GM19455 (cell line): ENCODE measurements around the gene PRKCE.

Experiments
- ATAC-seq: cut with Tn5 transposase; IDR thresholded peaks from one replicate; pipeline ENCODE4 v1.9.1; 2021; ENCODE audit not compliant: unreplicated experiment

Gene PRKCE

DNA sequence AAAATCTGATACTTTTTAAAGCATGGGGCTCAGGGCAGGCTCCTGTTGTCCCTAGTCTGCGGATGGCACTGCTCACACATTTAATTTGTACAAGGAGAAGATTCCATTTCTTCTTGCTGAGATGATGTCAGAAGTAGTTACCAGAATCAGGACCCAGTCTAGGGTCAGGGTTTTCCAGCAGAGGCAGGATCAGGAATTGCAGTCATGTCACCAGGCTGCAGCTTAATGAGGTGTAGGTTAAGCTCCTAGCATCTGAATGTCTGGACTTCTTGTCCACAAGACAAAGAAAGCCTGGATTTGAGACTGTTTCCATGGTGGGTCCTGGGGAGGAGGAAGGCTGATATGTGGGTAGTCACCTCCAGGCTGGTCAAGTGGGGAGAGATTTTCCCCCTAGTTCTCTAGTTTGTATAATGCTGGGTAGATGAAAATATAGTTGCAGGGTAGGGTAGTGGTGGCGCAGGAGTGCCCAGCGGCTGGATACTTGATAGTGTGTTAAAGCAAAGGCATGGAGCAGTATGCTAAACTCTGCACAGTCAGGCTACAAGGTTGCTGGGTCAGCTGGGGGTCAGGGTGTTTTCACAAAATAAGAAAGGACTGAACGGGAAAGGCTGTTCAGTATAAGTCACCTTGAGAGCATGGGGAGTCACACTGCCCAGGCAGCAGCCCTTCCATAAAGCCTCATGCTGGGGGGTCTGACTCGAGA, 148.4 kb downstream of the PRKCE start:
- ATAC-seq = no peak

DNA sequence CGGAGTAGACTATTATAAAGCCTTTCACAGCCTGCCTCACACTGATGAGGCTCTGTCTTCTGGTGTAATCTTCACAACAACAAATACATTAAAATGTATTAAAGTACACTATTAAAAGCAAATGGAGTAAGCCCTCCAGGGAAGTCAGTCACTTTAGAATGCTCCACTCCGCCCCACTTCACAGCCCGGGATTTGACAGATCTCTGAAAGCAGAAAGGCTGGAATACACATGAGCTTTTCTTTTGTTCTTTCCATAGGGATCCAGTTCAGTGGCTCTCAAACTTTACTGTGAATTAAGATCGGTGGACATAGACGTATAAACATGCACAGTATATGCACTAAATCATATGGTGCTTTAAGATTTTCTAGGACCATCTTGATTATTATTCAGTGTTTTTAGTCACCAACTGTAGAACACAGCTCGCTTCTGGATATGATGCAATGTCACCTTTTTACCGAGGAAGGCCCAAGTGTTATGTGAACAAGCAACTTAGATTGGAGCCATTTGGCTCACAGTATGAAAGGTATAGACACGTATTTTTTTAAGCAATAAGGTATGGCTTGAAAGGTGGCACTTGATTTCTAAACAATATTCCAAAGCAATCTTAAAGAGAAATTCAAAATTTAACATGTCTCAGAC, 151.1 kb downstream of the PRKCE start:
- no peak for ATAC-seq

DNA sequence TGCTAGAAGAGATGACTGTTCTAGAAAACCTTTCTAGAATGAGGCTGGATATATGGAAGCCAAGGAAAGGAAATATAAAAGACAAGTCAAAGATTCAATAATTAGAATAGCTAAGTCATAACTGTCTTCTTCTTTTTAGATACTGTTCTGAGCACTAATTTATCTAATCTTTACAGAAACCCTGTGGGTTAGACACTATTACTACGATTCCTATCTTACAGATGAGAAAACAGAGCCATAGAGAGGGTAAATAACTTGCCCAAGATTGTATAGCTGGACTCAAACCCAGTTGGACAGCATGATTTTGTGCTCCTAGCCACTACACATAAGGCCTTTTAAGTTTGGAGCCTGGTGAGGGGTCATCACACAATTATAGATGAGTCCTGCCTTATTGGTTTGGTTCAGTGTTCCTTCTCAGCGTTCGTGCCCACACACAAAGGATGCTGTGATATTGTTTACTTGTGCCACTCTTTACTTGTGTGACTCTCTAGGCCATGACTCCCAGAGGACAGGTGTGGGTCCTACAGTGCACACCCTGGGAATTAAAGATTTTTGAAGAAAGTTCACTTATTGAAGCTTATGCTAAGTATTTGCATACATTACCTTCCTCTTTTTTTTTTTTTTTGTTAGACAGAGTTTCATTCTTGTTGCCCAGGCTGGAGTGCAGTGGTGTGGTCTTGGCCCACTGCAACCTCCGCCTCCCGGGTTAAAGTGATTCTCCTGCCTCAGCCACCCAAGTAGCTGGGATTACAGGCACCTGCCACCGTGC, 153.7 kb downstream of the PRKCE start:
- no peak for ATAC-seq

DNA sequence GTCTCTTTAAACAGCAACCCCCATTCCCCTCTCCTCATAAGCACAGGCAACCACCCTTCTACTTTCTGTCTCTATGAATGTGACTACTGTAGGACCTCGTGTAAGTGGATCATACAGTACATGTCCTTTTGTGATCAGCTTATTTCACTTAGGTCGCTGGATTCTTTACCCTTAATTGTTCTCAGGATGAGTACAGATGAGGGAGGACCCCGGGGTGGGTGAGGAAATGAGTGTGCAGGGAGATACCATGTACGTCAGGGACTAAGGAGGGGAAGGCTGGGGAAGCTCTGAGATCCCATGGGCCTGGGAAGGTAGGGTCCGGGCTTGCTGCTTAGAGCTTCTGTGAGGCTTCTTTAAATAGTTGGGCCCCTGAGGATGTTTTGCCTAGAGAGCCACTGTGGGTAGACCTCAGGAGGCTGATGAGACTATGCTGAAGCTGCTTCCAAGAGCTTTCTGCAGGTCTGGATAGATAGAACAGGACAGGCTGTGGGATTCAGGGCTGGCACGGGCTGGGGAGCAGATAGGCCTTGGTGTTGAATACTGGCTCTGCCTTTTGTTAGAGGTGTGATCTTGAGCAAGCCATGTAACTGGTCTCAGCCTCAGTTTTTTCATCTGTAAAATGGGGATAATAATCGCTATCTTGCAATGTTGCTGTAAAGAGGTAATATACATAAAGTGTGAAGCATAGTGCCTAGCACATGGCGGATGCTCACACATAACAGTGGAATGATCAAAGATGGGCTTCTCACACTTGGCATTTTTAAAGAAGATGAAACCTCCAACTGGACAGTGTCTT, 155.3 kb downstream of the PRKCE start:
- ATAC-seq = no peak

DNA sequence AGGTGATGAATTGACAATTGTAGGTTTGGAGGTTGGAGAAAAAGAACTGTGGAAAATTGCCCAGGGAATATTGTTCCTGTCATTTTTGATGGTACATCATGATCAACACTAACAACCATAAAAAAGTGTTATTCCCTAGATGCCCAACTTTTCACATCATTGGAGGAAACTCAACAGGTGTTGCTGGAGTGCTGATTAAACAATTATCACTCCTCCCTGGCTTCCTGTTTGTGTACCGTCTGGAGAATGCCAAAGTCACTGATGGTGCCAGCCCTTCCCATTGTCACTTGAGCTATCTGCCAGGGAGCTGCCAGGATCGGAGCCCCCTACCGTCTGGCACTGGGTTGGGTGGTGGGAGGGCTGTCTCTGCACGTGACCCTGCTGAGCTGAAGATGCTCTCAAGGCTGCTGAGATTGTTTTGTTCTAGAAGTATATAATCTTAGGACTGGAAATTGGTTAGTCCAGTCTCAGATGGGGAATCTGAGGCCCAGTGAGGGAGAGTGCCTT, 156.9 kb downstream of the PRKCE start:
- no peak for ATAC-seq

DNA sequence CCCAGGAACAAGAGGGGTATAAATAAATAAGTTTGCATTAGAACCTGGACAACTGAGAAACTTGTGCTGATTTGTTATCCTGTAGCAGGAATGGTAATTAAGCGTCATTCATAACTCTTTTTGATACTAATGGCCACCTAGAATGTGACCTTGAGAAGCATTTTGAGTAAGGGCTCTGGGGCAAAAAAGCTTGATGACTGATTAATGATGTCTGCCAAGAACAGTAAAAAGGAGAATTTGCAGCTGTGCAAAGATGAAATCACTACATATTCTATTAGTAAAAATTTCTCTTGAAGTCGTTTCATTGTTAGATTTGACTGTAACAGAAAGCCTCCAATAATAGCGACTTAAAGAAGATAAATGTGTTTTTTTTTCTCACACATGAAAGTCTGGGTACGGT, 157.7 kb downstream of the PRKCE start:
- ATAC-seq = no peak

DNA sequence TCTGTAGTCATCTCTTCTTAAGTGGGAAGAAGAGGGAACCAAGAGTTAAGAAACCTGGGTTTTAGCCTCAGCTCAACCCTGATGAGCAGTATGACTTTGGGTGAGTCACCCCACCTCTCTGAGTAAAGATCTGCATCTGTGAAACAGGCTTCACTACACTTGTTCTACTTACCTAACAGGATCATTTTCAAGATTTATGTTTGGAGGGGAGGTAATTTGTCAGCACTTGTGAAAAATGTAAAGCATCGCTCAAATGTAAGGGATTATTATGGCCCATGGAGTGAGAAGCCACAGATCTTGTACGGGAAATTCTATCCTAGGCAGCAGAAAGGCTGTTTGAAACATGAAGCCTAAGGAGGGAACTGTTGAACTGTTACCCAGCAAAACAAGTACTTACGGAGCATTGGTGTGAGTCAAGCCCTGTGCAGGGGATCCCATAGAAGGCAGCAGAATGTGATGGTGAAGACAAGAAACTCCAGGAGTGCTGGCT, 160.6 kb downstream of the PRKCE start:
- no peak for ATAC-seq

DNA sequence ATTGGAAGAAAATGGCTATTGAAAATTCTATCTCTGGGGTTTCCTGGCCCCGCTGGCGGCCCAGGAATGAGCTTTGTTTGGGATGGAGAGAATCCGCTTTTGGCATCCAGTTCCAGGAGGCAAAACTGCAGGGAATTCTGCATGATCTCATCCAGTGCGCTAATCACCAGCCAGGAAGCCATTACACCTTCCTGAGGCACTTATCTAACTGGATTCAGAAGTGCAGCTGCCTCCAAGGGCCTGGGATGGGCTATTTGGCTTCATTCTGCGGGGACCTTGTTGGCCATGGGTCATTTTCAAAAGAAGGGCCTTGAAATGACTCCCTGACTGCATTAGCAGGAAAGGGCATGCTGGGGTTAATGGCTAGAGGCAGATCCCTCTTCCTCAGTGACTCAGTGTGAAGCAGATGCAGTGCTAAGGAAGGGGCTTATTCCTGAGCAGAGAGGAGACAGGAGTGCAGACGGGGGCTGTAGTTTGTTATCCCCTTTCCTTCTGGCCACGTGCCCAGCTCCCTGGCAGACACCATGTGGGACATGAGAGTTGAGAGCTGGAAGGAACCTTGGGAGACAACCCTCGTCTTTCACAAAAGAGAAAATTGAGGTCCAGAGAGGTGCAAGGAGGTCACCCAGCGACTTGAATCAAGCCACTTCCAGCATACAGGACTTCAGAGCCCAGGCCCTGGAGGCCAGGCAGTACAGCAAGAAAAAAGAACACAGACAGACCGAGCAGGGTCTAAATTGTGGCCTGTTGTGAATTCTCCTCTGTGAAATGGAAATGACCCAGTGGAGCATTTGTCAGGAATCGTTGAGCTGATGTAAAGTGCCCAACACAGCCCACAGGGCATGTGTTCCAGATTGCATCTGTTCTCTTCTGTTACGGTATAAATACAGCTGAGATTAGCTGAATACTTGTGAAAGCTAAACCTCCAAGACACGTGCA, 161.8 kb downstream of the PRKCE start:
- ATAC-seq = no peak

DNA sequence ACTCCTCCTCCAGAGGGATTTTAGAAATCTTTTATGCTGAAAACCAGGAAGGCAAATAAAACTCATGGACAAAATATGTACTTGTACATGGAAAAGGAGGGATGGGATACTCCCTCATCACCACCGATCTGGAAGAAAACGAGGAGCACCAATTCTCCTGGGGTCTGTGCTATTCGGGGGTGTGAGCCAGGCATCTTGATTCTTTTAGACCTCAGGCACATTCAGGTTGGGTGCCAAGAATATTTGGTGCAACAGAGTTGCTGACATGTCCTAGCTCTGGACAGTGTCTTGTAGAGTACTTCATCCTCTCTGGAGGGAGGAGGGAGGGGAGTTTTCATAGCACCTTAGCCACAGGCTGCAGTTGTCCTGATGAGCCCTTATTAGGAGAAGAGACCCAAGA, 163.0 kb downstream of the PRKCE start:
- ATAC-seq = no peak

DNA sequence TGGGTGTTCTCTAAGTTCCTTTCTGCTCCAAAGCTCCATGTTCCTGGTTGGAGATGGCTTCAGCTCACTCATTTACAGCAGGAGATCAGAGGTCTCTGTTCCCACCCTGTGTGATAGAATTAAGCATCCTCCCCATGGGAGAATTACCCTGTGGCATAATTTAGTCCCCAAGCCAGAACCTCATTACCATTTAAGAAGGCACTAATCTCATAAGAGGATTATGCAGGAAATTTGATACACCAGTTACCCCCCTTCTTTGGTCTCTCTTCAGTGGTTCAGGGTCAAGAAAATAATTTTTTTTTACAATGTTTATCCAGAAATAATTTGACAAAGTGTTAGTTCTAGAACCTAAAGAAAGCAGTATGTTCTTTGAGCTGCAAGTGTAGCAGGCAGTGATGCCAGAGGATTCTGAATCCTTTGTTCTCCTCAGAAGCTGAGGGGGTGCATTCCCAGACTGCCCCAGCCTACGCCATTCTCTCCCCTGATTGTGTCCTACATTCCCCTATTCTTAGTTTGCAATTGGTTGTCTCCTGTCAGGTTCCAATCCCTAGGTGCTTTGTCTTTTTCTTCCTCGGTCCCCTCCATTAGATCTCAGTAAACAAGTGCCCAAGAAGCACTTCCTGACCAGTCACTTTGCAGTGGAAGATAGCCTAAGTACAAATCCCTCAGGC, 163.6 kb downstream of the PRKCE start:
- ATAC-seq = no peak

DNA sequence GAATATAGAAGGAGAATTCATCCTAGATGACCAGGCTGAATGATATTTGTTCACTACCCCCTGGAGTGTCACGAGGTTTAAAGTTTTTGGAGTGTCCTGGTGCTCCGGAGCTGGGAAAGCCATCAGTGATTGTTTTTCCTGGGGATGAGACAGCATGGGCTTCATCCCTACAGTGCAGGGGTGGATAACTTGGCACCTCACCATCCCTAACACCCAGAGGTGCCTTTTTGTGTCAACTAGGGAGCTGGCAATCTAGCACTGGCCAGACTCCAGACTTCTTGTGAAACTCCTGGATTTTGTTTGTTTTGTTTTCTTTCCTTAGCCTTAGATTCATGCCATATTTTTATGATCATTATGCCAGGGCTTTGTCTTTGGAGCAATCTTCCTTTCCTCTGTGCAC, 164.8 kb downstream of the PRKCE start:
- no peak for ATAC-seq

DNA sequence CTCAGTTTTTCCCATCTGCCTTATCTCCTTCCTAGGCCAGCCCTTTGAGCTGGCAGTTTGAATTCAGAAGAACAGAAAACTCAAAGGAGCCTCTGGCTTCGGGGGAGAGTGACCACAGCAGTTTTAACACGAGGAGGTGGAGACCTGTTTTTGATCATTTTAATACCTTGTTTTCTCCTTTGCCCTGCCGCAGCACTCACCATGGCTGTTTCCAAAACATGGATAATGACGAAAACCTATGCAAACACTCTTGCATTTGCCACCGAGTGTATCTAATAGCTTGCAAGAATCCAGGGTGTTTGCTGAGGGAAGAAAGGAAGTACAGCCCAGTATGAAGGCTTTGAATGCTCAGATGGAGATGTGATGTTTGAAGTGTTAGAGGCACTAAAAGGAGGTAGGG, 167.1 kb downstream of the PRKCE start:
- ATAC-seq = no peak

DNA sequence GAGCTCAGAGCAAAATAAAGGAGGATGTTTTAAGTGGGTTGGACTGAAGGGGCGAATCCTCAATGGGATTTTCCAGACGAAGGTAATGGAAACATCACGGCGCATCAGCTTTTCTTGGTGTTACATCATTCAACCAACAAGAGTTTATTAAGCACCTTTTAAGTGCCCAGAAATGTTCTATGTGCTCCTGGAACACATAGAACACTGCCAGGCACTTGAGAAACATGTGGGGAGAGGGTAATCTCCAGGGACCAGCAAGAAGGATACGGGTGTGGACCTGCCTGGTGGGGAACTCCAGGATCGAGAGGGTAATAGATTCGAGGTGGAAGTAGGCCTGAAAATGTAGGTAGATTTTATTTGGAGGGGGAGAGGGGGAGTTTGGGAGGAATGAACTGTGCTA, 168.6 kb downstream of the PRKCE start:
- no peak for ATAC-seq

DNA sequence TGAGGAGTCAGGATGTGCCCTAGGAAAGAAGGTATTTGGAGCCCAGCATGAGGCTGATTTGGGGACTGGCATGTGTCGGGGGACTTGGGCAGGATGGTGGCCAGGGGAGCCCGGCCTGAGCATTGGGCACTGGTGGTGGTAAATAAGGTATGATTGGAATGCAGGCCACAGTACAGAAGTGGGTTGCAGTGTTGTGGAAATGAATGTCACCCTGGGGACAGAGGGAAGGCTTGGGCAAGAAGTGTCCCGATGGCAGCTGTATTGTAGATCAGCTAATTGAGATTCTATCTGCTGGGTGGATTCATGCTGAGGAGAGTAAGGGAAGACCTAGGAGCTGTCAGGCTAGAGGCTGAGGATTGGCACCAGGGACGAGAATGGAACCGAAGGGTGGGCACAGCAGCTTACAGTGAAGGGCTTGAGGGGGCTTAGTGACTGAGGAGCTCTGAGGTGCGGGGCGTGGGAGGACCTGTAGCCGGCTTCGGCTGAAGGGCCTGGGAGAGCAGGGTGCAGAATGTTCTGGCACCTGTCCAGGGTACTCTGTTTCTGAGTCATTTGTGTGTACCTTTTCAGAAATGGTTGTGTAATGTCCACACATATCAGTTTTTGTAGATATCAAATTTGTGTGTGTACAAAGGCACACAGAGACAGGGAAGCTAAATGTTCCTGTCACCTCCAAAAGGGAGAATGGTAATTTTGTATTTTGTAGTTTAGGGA, 170.2 kb downstream of the PRKCE start:
- no peak for ATAC-seq

DNA sequence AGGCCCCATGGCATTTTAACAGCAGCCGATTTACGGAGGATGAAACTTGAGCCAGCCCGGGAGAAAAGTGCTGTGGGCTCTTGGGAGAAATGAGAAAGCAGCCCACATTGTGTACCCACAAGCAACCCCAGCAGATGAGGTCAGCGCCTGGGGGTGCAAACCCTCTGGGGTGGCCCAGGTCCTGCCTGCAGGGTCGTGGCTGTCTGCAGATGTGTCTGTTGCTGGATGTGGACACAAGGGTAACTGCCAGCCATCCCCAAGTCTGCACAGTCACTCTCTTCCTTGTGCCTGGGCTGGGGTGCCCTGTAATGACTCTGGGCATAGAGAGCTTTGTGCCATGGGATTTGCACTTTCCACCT, 170.8 kb downstream of the PRKCE start:
- no peak for ATAC-seq

DNA sequence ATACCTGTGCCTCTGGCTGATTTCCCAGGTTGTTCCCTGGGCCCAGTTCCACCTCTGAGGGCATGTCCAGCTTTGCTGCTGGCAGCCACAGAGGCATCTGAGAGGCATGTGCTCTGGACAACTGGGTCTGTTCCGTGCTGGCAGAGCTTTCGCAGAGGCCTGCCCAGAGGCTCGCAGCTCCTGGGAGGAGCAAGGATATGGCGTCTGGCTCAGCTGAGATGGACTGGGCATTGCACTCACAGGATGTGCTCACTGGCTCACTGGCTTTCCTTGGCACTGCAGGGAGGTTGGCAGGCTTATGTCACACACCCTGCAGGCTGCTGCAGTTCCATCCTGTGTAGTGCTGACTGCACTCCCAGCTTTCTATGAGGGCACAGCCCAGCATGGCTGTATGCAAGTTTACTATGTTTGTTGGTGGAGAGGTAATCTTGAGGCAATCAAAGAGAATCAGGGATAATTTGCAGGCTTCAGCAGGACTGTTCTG, 172.3 kb downstream of the PRKCE start:
- ATAC-seq = no peak

DNA sequence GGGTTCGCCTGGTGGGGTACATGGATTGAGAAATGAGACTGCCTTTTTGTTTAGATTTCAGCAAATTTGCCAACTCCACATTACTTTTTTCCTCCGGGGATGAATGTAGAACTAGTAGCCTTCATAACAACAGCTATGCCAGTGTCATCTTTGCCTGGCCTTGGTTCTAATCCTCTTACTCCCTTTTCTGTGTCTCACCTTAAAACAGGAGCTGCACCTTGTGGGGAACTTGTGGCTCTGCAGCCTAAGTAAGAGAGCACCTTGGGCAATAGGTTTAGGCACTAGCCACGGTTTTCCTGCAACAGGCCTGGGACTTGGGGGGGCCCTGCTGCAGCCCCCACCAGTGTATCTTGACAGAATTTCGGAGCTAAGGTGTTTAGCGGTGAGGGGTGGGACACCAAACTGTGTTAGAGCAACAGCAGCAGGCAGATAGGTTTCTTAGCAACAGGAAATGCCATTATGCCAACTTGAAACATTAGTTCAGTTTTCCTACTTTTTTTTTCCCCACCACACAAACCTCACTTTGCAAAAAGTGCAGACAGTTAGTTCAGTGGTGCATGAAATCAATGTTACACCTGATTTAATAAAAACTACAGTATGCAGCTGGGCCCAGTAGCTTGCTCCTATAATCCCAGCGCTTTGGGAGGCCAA, 173.7 kb downstream of the PRKCE start:
- no peak for ATAC-seq

DNA sequence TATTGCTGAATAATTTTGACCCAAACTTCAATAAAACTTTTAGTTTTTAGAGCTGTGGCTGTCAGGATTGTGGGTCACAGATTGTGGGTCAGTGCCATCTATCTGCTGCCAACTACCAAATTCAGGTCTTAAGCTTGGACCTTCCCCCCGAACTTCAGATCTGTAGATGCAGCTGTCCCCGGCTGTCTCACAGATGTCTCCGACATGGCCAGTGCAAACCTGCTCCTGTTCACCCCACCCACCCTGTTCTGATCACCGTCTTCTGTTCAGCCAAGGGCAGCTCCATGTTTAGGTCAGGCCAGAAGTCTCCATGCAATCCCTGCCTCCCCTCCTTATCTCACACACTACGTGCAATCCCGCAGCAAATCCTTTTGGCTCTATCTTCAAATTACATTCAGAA, 175.0 kb downstream of the PRKCE start:
- no peak for ATAC-seq
